HG03521 (cell line): Measurements from ENCODE around the gene TMED10.
A peak's percentile ranks its signal among the peaks of the same experiment; 100 is the strongest.

Experiments used
- ATAC-seq: cut with Tn5 transposase; IDR thresholded peaks from one replicate; pipeline ENCODE4 v1.9.1; 2021; ENCODE audit warnings: mild to moderate bottlenecking, moderate library complexity; ENCODE audit not compliant: unreplicated experiment

The TMED10 gene

GRCh38 chr14:75176142-75176820 lies at the start of gene TMED10:
TSS of gene TMED10 (minus strand) at chr14:75176612. CDS start at chr14:75176579, 33 bp downstream.
- peak; percentile 69 for ATAC-seq

GRCh38 chr14:75224561-75224960 lies 48.1 kb upstream of the TMED10 start:
- ATAC-seq, result no peak

GRCh38 chr14:75223664-75224154 lies 47.3 kb upstream of the TMED10 start:
- no peak for ATAC-seq

GRCh38 chr14:75222208-75222701 lies 45.8 kb upstream of the TMED10 start:
- ATAC-seq, result no peak

- no peak for ATAC-seq
Measured at GRCh38 chr14:75221797-75222196, 45.4 kb upstream of the TMED10 start.

GRCh38 chr14:75220156-75220555 lies 43.7 kb upstream of the TMED10 start:
- no peak for ATAC-seq

GRCh38 chr14:75217508-75218206 lies 41.2 kb upstream of the TMED10 start:
- ATAC-seq, result no peak

- no peak for ATAC-seq
Measured at GRCh38 chr14:75216427-75217006, 40.1 kb upstream of the TMED10 start.

GRCh38 chr14:75215520-75215919 lies 39.1 kb upstream of the TMED10 start:
- no peak for ATAC-seq

- no peak for ATAC-seq
Measured at GRCh38 chr14:75214558-75214957, 38.1 kb upstream of the TMED10 start.

GRCh38 chr14:75213172-75213571 lies 36.8 kb upstream of the TMED10 start:
- ATAC-seq, result no peak

- ATAC-seq, result no peak
Measured at GRCh38 chr14:75208843-75209242, 32.4 kb upstream of the TMED10 start.

- no peak for ATAC-seq
Measured at GRCh38 chr14:75206190-75206589, 29.8 kb upstream of the TMED10 start.

- no peak for ATAC-seq
Measured at GRCh38 chr14:75205591-75205990, 29.2 kb upstream of the TMED10 start.

GRCh38 chr14:75204116-75204515 lies 27.7 kb upstream of the TMED10 start:
- no peak for ATAC-seq

- ATAC-seq, result no peak
Measured at GRCh38 chr14:75202657-75203056, 26.2 kb upstream of the TMED10 start.

- ATAC-seq, result no peak
Measured at GRCh38 chr14:75201087-75201486, 24.7 kb upstream of the TMED10 start.

GRCh38 chr14:75200451-75200850 lies 24.0 kb upstream of the TMED10 start:
- ATAC-seq, result no peak

- no peak for ATAC-seq
Measured at GRCh38 chr14:75198291-75198933, 22.0 kb upstream of the TMED10 start.

- no peak for ATAC-seq
Measured at GRCh38 chr14:75197338-75197737, 20.9 kb upstream of the TMED10 start.

- no peak for ATAC-seq
Measured at GRCh38 chr14:75196468-75196867, 20.1 kb upstream of the TMED10 start.
